Activated CD4-positive, alpha-beta T cell treated with anti-CD3 and anti-CD28 coated beads, Interleukin-10, Interleukin-2, amounts not matched to agents 100 ng/mL and 50 ng/mL, durations not matched to agents 16 hours and 8 hours (primary cell): ENCODE measurements around the gene SLC6A3.

Source experiments
- DNase-seq: peaks from one replicate; pipeline ENCODE4 v3.0.0-alpha.2; 2020

Gene SLC6A3

GRCh38 chr5:1445313-1445688 is at the start of gene SLC6A3:
Gene SLC6A3, minus strand, starts transcription at chr5:1445440. Its CDS starts 2,243 bp downstream, at chr5:1443197.
- peak; percentile 10 for DNase-seq

- no peak for DNase-seq
These were observed 48.7 kb upstream of the SLC6A3 start for GRCh38 chr5:1493941-1494340.

DNA sequence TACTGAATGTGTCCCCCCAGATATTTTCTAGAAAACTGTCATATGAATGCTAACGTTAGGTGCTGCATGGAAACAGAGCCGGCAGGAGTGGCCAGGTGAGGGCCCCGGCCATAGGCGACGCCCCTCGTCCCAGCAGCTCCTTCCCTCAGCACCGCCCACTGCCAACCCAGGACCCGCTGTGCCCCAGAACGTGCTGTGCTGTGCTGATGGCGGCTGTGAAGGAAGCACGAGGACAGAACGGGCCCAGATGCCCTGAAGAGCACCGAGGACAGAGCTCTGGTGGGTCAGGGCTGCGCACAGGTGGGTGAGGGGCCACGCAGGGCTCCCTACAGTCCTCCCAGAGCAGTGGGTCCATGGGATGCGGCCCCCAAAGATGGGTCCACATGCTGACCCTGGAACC is 48.2 kb upstream of the SLC6A3 start:
- no peak for DNase-seq

GRCh38 chr5:1492757-1493156 is 47.5 kb upstream of the SLC6A3 start:
- peak; percentile 25 for DNase-seq

DNA sequence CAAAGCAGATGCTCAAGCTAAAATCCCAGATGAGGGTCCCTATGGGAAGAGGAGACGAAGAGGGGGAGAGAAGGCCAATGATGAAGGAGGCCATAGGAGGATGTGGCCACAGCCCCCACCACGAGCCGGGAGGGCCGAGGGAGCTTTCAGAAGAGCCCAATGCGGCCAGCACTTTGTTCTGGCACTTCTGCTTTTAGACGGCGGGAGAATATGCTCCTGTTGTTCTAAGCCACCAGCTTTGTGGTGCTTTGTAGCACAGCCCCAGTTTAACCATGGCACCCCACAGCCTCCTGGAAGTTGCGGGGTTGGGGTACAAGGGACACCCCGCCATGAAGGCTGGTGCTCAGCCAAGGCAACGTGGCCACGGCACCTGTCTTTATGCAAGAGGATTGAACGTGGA is 45.1 kb upstream of the SLC6A3 start:
- DNase-seq, result no peak

- no peak for DNase-seq
These were observed 44.5 kb upstream of the SLC6A3 start for GRCh38 chr5:1489754-1490153.

- peak; percentile 87 for DNase-seq
These were observed 43.8 kb upstream of the SLC6A3 start for GRCh38 chr5:1488882-1489680.

GRCh38 chr5:1487079-1487764 is 42.0 kb upstream of the SLC6A3 start:
- DNase-seq, result no peak

DNA sequence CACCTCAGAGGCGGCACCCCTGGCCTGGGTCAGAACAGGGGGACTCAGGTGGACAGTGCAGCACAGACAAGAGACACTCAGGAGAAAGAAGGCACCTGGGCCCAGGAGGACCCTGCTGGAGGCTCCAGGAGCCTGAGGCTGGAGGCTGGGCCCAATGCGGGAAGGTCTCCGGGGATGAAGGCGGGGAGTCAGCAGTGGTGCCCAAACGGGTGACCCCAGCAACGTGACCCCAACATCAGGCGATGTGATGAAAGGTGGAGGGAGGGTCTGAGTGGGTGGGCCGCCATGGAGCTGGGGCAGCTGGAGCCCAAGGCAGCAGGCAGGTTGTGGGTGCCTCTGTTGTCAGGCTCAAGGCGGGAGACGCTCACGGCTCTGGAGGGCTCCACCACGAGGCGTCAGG is 41.0 kb upstream of the SLC6A3 start:
- DNase-seq, result no peak

DNA sequence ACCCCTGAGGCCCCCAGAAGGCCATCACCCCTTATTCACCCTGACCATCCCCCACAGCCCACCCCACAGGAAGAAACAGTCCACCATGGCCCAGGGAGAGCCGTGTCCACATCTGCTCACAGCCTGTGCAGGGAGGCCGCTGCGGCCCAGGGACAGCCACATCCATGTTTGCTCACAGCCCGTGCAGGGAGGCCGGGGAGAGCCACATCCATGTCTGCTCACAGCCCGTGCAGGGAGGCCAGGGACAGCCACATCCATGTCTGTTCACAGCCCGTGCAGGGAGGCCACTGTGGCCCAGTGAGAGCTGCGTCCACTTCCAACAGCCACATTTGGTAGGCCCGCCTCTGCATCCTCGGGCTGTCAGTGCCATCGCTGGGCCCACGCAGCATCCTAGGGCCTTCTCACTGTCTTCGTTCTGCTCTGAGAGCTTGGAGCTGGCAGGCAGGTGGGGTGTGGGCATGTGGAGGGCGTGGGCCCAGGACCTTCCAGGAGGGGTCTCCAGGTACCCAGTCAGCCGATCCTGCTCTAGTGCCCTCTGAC is 40.4 kb upstream of the SLC6A3 start:
- no peak for DNase-seq

DNA sequence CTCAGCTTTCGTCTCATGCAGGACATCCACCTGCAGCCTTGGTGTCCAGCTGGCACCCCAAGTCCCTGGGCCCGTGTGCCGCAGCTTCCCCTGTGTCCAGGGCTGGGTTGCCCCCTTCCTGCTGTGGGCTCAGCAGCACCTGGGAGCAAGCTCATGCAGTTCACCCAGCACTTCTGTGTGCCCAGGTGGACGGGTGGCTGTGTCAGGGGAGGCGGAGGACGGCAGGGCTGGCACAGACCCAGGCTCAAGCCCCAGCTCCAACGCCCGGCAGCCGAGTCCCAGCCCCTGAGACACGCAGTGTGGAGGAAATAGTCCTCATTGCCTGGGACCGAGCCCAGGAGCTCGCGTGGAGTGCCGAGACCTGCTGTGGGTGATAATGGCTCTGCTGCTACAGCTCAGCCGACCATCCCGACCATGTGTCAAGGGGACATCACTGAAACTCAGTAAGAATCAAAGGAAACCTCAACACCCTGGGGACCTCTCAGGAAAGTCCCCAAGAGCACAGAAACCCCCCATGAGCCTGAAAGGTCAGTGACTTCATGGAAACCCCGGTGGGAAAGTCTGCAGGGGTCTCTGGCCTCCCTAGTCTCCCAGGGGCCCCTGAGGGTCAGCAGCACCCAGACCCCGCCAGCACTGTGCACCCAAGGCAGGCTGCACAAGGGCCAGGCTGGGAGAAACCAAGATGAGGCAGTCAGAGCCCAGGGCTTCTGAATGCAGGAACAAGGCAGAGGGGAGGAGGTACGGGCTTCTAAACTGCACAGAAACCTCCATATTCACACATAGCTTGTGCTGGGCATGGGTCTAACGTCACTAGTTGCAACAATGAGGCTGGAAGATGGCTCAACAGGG is 39.7 kb upstream of the SLC6A3 start:
- DNase-seq, result no peak

GRCh38 chr5:1483856-1484729 is 38.9 kb upstream of the SLC6A3 start:
- DNase-seq, result no peak

GRCh38 chr5:1483064-1483463 is 37.8 kb upstream of the SLC6A3 start:
- no peak for DNase-seq

GRCh38 chr5:1481959-1482331 is 36.7 kb upstream of the SLC6A3 start:
- DNase-seq, result no peak

DNA sequence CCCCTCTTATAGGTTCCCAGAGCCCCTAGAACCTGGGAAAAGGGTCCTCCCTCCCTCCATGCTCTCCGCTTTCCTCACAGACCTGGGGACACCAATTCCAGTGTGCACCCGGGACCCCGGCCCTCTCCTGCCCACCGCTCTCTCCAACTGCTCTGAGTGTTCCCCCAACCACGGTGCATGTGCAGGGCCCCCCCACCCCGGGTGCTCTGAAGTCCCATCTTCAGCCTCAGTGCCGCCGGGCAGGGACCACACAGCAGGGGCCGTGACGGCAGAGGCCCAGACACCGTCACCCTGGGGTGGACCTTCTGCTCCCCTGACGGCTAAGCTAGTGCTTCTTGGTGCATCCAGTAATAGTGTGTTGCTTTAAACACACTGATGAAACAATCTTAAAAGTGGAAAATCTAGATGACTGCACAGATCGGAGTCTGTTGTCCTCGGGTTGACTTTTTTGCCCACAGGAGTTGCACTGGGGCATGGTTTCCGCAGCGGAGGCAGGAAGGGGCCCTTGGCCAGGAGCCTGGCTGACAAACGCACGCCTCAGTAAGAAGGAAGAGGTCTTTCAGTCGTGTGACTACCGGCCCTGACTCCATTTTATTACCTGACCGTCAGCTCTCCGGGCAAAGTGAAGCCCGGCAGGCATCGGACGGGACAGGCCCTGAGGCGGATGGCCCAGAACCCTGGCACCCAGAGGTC is 36.2 kb upstream of the SLC6A3 start:
- no peak for DNase-seq

GRCh38 chr5:1480806-1481205 is 35.6 kb upstream of the SLC6A3 start:
- no peak for DNase-seq

DNA sequence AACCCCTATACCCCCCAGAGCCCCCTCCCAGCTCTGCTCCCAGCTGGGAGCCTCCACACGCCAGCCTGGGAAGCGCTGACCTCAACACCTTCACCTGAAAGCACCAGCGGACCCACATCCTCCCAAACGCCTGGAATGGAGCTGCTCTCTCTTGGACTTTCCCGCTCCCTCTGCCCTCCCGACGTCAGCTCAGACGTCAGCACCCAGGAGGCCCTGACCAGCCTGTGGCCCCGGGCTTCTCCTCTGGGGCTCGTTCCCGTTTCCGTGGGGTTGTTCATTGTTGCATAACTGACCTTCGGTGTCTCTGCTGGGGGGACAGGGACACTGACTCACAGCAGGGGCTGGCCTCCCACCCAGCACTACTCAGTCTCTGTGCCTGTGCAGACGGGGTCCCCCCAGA is 35.0 kb upstream of the SLC6A3 start:
- DNase-seq, result no peak

- DNase-seq, result peak; percentile 47
These were observed 34.4 kb upstream of the SLC6A3 start for GRCh38 chr5:1479581-1480188.

DNA sequence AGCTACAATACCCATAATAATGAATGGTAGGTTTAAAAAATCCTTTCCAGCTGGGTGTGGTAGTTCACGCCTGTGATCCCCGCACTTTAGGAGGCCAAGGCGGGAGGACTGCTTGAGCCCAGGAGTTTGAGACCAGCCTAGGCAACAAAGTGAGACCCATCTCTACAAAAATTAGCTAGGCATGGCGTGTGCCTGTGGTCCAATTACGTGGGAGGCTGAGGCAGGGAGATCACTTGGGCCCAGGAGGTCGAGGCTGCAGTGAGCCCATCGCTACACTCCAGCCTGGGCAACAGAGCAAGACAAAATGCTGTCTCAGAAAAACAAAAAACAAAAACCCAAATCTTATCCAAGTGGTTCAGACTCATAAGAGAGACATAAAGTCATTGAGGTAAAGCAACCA is 33.8 kb upstream of the SLC6A3 start:
- no peak for DNase-seq

GRCh38 chr5:1478271-1479035 is 33.2 kb upstream of the SLC6A3 start:
- DNase-seq, result no peak
